Fibroblast of villous mesenchyme (primary cell): Measurements from ENCODE around the gene TMEM52. TPM values are rescaled to one million over a fixed set of nuclear protein-coding genes. Genes with fewer than 3 reads are reported as not detected.

Source experiments
- DNase-seq: peaks from one replicate; pipeline ENCODE4 v3.0.0-alpha.2; 2010; ENCODE audit warnings: low read depth
- H3K4me3 ChIP-seq: 2 replicates; pipeline ENCODE4 v1.5.1; 2011; ENCODE audit warnings: low read depth, mild to moderate bottlenecking, low read length
- total RNA-seq: library from RNA; depleted of rRNA; stranded (reverse); fragments of >200 nt; gene quantifications from 2 replicates; pipeline ENCODE4 v1.2.3, GENCODE V29; 2012
- TF ChIP-seq, protein P1 (sequence below): IDR thresholded peaks from 2 replicates; pipeline ENCODE4 v1.5.1; 2012; ENCODE audit warnings: low read depth, mild to moderate bottlenecking, low read length; ENCODE audit not compliant: insufficient read depth

The TMEM52 gene
- total RNA-seq, 1 donor, result 0.43 TPM

DNA sequence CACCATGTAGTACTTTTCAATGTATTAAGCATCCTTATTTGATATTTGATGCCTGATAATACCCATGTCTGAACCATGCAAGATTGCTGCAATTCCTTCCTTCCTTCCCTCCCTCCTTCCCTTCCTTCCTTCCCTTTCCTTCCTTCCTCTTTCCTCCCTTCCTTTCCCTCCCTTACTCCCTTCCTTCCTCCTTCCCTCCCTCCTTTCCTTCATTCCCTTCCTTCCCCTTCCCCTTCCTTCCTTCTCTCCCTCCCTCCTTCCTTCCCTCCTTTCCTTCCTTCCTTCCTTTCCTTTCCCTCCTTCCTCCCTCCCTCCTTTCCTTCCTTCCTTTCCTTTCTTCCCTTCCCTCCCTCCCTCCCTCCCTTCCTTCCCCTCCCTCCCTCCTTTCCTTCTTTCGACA, 29.7 kb upstream of the TMEM52 start:
- DNase-seq, result no peak
- no peak overlapping the region for H3K4me3 ChIP-seq
- TF ChIP-seq, protein P1, sequence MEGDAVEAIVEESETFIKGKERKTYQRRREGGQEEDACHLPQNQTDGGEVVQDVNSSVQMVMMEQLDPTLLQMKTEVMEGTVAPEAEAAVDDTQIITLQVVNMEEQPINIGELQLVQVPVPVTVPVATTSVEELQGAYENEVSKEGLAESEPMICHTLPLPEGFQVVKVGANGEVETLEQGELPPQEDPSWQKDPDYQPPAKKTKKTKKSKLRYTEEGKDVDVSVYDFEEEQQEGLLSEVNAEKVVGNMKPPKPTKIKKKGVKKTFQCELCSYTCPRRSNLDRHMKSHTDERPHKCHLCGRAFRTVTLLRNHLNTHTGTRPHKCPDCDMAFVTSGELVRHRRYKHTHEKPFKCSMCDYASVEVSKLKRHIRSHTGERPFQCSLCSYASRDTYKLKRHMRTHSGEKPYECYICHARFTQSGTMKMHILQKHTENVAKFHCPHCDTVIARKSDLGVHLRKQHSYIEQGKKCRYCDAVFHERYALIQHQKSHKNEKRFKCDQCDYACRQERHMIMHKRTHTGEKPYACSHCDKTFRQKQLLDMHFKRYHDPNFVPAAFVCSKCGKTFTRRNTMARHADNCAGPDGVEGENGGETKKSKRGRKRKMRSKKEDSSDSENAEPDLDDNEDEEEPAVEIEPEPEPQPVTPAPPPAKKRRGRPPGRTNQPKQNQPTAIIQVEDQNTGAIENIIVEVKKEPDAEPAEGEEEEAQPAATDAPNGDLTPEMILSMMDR, result no peak

DNA sequence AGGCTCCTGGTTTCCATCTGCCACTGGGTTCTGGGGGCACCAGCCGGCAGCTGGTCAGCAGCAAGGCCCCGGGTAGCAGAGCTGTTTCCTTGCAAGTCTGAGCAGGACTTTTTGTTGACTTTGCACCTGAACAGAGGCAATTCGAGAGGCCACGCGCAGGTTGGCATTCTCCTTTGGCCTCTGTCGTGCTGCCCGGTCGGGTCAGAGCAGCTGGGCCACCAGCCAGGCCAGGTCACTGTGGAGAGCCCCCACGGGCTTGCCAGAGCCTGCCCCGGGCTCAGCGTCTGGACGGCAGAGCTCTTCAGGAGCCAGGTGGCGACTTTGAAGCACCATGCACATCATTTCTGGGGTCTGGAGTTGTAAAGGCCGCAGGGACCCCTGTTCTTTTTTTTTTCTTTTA, 28.4 kb upstream of the TMEM52 start:
- no peak for DNase-seq
- TF ChIP-seq, protein P1, result no peak
- H3K4me3 ChIP-seq, result no peak overlapping the region

DNA sequence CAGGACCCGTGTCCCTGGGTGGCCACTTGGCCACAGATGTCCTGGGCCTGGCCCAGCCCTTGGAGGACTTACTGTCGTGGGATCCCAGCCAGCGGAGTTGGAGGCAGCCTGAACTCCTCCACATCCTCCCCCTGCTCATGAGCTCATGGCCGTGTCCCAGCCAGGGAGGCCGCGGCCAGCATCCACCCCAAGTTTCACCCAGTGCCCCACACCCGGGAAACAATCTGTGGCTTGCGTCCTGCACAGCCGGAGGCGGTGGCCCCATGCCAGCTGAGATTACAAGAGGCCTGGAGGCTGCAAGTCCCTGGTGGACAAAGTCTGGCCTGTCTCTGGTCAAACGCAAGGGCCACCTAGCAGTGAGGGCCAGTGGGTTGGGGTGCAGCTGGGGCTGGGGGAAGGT, 27.5 kb upstream of the TMEM52 start:
- peak; percentile 47 for DNase-seq
- H3K4me3 ChIP-seq, result no peak overlapping the region
- TF ChIP-seq, protein P1, result no peak

DNA sequence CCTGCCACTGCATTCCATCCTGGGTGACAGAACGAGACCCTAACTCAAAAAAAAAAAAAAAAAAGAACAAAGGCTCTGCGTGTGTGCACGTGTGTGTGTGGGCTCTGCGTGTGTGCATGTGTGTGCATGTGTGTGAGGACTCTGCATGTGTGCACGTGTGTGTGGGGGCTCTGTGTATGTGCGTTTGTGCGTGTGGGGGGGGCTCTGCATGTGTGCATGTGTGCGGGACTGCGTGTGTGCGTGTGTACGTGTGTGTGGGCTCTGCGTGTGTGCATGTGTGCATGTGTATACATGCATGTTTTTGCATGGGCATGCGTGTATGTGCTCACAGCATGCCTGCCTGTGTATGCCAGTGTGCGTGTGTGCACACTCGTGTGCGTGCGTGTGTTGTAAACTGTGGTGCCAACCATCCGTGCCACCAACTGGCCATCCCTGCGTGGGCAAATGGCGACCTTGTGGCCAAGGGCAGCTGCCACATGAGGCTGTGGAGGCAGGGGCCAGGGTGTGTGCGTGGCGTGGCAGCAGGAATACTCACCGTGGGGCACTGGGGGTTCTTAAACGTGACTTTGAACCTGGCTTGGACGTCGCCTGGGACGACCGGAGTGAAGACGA, 26.8 kb upstream of the TMEM52 start:
- TF ChIP-seq, protein P1, result no peak
- no peak for DNase-seq
- no peak overlapping the region for H3K4me3 ChIP-seq

DNA sequence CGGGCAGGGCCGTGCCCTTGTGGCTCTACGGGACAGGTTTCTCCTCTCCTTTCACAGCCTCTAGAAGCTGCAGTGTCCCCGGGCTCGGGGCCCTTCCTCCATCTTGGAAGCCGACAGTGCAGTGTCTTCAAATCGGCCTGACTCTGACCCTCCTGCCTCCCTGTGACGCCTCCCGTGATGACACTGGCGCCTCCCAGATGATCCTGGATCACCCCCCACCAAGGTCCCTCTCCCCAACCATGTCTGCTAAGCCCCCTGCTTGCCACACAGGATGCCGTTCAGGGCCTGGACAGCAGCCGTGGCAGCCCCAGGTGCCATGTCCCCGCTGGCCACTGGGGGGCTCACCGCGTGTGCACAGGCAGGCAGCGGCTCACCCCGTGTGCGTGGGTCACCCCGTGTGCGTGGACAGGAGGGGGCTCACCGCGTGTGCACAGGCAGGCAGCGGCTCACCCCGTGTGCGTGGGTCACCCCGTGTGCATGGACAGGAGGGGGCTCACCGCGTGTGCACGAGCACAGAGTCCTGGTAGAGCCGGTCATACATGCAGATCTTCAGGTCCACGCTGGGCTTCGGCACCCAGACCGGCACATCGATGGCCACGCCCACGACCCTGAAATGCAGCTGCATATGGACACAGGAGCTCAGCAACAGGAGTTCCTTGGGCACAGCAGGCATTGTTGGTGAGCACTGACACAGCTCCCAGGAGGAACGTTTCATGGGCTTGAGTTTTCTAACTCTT, 24.9 kb upstream of the TMEM52 start:
- peak overlapping the region; percentile 34 for H3K4me3 ChIP-seq
- peak; percentile 35 for DNase-seq
- TF ChIP-seq, protein P1, result peak; percentile 85

DNA sequence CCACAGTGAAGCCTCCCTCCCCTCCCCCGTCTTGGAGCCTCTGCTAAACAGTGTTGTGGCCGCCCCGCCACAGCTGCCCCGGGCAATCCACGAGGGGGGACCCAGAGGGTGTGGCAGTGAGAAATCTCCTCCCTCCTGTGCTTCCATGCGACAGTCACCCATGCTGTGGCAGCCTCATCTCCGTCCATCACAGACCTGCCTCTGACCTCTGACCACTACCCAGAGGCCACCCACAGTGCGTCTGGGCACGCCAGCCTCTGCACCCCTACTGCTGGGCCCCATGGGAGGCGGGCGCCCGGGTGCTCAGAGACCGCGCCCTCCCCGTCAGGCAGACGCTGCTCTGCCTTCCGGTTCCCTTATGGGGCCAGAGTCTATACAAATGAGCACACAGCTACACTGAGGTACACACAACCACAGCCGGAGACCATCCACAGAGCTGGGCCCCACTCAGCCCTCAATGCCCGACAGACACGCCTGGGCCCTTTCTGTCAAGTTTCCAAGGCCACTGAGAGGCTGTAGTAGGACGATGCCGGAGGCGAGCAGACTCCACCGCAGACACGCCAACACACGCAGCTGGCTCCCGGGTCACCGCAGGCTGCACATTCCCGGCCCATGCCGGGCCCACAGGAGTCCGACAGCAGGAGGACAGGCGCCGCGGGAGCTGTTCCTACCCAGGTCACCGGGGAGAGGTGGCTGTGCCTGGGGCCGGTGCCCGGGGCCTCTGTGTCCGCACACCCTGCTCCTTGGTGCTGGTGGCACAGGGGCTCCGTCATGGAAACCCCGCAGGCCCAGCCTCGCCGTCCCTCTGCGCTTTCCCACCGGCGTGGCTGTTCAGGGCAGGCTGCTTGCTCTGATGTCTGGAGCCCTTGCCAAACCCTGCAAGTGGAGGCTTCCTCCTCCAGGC, 23.9 kb upstream of the TMEM52 start:
- TF ChIP-seq, protein P1, result no peak
- DNase-seq, result no peak
- H3K4me3 ChIP-seq, result no peak overlapping the region
